IgD-negative memory B cell (primary cell): Measurements from ENCODE around the gene PCDHGC3. TPM values are rescaled to one million over a fixed set of nuclear protein-coding genes. Genes with fewer than 3 reads are reported as not detected.
"Not testable (repeated sequence)": the region's sequence is repeated elsewhere in the genome, so short reads cannot be mapped to it uniquely, and the experiment has no call there.

Source experiments
- H3K27ac Mint-ChIP-seq, 3 donors: one replicate each; pipeline ENCODE4 v1.8.0; 2020 to 2022; ENCODE audit warnings: mild to moderate bottlenecking in 3 of 3, mixed read lengths in 3 of 3, moderate library complexity in 1 of 3
- H3K27me3 Mint-ChIP-seq: one replicate; pipeline ENCODE4 v1.8.0; 2021; ENCODE audit warnings: mixed read lengths
- H3K36me3 Mint-ChIP-seq: one replicate; pipeline ENCODE4 v1.8.0; 2020; ENCODE audit warnings: mild to moderate bottlenecking, mixed read lengths
- H3K4me1 Mint-ChIP-seq, 3 donors: one replicate each; pipeline ENCODE4 v1.8.0; 2020 to 2022; ENCODE audit warnings: mixed read lengths in 3 of 3, mild to moderate bottlenecking in 1 of 3
- H3K4me3 Mint-ChIP-seq, 4 donors: one replicate each; pipeline ENCODE4 v1.8.0; 2020 to 2022; ENCODE audit warnings: mild to moderate bottlenecking in 4 of 4, mixed read lengths in 4 of 4, moderate library complexity in 3 of 4
- H3K9me3 Mint-ChIP-seq, 3 donors: one replicate each; pipeline ENCODE4 v1.8.0; 2020 to 2021; ENCODE audit warnings: mixed read lengths in 3 of 3, mild to moderate bottlenecking in 1 of 3
- polyA plus RNA-seq: library from polyadenylated mRNA; unstranded; fragments of 300-500 nt; fragmentation: Illumina TruSeq; gene quantifications from one replicate; pipeline ENCODE4 v1.2.3, GENCODE V29; 2021

PCDHGC3 gene
- 3.9 TPM for polyA plus RNA-seq

- no peaks in the 10 kb centered on the region for H3K36me3 Mint-ChIP-seq
- peak within 1 kb of the TSS in 2 of 3 donors; percentile 35 to 47 for H3K27ac Mint-ChIP-seq
- peak within 1 kb of the TSS; percentile 95 to 99 (median 97) for H3K4me3 Mint-ChIP-seq
- H3K9me3 Mint-ChIP-seq = no peaks in the 10 kb centered on the region
- peaks cover 9 to 20% (median 17%) of the 10 kb centered on the region in 3 donors for H3K4me1 Mint-ChIP-seq
- H3K27me3 Mint-ChIP-seq = peaks cover 34% of the 10 kb centered on the region
These were observed at the start of gene PCDHGC3 for GRCh38 chr5:141475625-141476131. PCDHGC3 (plus strand) TSS chr5:141475966; CDS start chr5:141476117, 151 bp downstream.

- no peak overlapping the region for H3K4me3 Mint-ChIP-seq
- H3K9me3 Mint-ChIP-seq = peaks cover 5 to 29% (median 11%) of the 10 kb centered on the region in 3 donors
- H3K27me3 Mint-ChIP-seq = peaks cover 17% of the 10 kb centered on the region
- peak overlapping the region in 2 of 3 donors; percentile 23 to 78 for H3K27ac Mint-ChIP-seq
- peaks cover 1 to 10% (median 3%) of the 10 kb centered on the region in 3 donors for H3K4me1 Mint-ChIP-seq
- no peaks in the 10 kb centered on the region for H3K36me3 Mint-ChIP-seq
These were observed 47.9 kb upstream of the PCDHGC3 start for GRCh38 chr5:141427783-141428426.

GRCh38 chr5:141430332-141431113 is 45.2 kb upstream of the PCDHGC3 start, which contains the start of gene PCDHGA12:
PCDHGA12 (plus strand) TSS chr5:141430507; CDS start chr5:141430760, 253 bp downstream.
- peaks cover 2% of the 10 kb centered on the region for H3K36me3 Mint-ChIP-seq
- peaks cover 7 to 24% (median 16%) of the 10 kb centered on the region in 3 donors for H3K9me3 Mint-ChIP-seq
- H3K27me3 Mint-ChIP-seq = peaks cover 14% of the 10 kb centered on the region
- peak within 1 kb of the TSS; percentile 87 to 94 (median 90) for H3K27ac Mint-ChIP-seq
- H3K4me1 Mint-ChIP-seq = peaks cover 2 to 10% (median 3%) of the 10 kb centered on the region in 3 donors
- H3K4me3 Mint-ChIP-seq = peak within 1 kb of the TSS; percentile 88 to 97 (median 93)

- Mint-ChIP-seq H3K9me3 (peaks cover 7 to 24% (median 16%) of the 10 kb centered on the region in 3 donors), H3K36me3 (peaks cover 2% of the 10 kb centered on the region), H3K27ac (peak overlapping the region; percentile 35 to 94 (median 87)), H3K4me1 (peaks cover 2 to 10% (median 3%) of the 10 kb centered on the region in 3 donors), H3K27me3 (peaks cover 14% of the 10 kb centered on the region), H3K4me3 (peak overlapping the region; percentile 88 to 97 (median 93))
These were observed 44.5 kb upstream of the PCDHGC3 start for GRCh38 chr5:141431286-141431685.

GRCh38 chr5:141432308-141432707 is 43.5 kb upstream of the PCDHGC3 start:
- not testable (repeated sequence) for H3K36me3 Mint-ChIP-seq, H3K4me1 Mint-ChIP-seq
- Mint-ChIP-seq H3K9me3 (peaks cover 7 to 19% (median 16%) of the 10 kb centered on the region in 3 donors), H3K4me3 (peak overlapping the region in 3 of 4 donors; percentile 57 to 97 (median 91)), H3K27ac (peak overlapping the region in 2 of 3 donors; percentile 53 to 94), H3K27me3 (peaks cover 14% of the 10 kb centered on the region)

- Mint-ChIP-seq H3K27ac (peak overlapping the region in 1 of 3 donors; percentile 45), H3K27me3 (peaks cover 14% of the 10 kb centered on the region), H3K4me3 (peak overlapping the region in 2 of 4 donors; percentile 32 to 63), H3K9me3 (peaks cover 7 to 20% (median 16%) of the 10 kb centered on the region in 3 donors)
- not testable (repeated sequence) for H3K4me1 Mint-ChIP-seq, H3K36me3 Mint-ChIP-seq
These were observed 43.0 kb upstream of the PCDHGC3 start for GRCh38 chr5:141432726-141433125.

GRCh38 chr5:141434006-141434405 is 41.8 kb upstream of the PCDHGC3 start:
- Mint-ChIP-seq H3K36me3 (peaks cover 2% of the 10 kb centered on the region), H3K27me3 (peaks cover 10% of the 10 kb centered on the region), H3K9me3 (peaks cover 7 to 19% (median 13%) of the 10 kb centered on the region in 3 donors), H3K4me3 (no peak overlapping the region), H3K27ac (peak overlapping the region in 1 of 3 donors; percentile 40), H3K4me1 (peaks cover 2 to 10% (median 3%) of the 10 kb centered on the region in 3 donors)

- Mint-ChIP-seq H3K9me3 (peaks cover 8 to 9% (median 8%) of the 10 kb centered on the region in 3 donors), H3K4me3 (no peak overlapping the region), H3K27ac (no peak overlapping the region), H3K36me3 (peaks cover 2% of the 10 kb centered on the region), H3K27me3 (peaks cover 5% of the 10 kb centered on the region), H3K4me1 (peaks cover 0 to 2% (median 0%) of the 10 kb centered on the region in 3 donors)
These were observed 38.5 kb upstream of the PCDHGC3 start for GRCh38 chr5:141437221-141437620.

GRCh38 chr5:141439411-141440141 is 36.2 kb upstream of the PCDHGC3 start:
- Mint-ChIP-seq H3K4me3 (no peak overlapping the region), H3K4me1 (peaks cover 3 to 5% (median 3%) of the 10 kb centered on the region in 3 donors), H3K27me3 (peaks cover 2% of the 10 kb centered on the region), H3K36me3 (no peaks in the 10 kb centered on the region), H3K27ac (peak overlapping the region in 1 of 3 donors; percentile 17), H3K9me3 (peaks cover 0 to 6% (median 2%) of the 10 kb centered on the region in 3 donors)

- peaks cover 0 to 5% (median 2%) of the 10 kb centered on the region in 3 donors for H3K9me3 Mint-ChIP-seq
- peaks cover 3 to 5% (median 3%) of the 10 kb centered on the region in 3 donors for H3K4me1 Mint-ChIP-seq
- peak overlapping the region in 1 of 3 donors; percentile 17 for H3K27ac Mint-ChIP-seq
- no peaks in the 10 kb centered on the region for H3K36me3 Mint-ChIP-seq
- H3K27me3 Mint-ChIP-seq = peaks cover 2% of the 10 kb centered on the region
- H3K4me3 Mint-ChIP-seq = no peak overlapping the region
These were observed 35.4 kb upstream of the PCDHGC3 start for GRCh38 chr5:141440341-141440740.

- peaks cover 4% of the 10 kb centered on the region for H3K27me3 Mint-ChIP-seq
- H3K4me3 Mint-ChIP-seq = no peak overlapping the region
These were observed 34.1 kb upstream of the PCDHGC3 start for GRCh38 chr5:141441571-141442170.

GRCh38 chr5:141465351-141465750 is 10.4 kb upstream of the PCDHGC3 start:
- Mint-ChIP-seq H3K4me1 (no peaks in the 10 kb centered on the region), H3K9me3 (peaks cover 2 to 6% (median 6%) of the 10 kb centered on the region in 3 donors), H3K4me3 (no peak overlapping the region), H3K27ac (no peak overlapping the region), H3K36me3 (peaks cover 2% of the 10 kb centered on the region), H3K27me3 (peaks cover 2% of the 10 kb centered on the region)

More at GRCh38 chr5:141441571-141442170, 34.1 kb upstream of the PCDHGC3 start:
- no peaks in the 10 kb centered on the region for H3K36me3 Mint-ChIP-seq
- H3K27ac Mint-ChIP-seq = peak overlapping the region in 1 of 3 donors; percentile 80
- peaks cover 3 to 5% (median 3%) of the 10 kb centered on the region in 3 donors for H3K4me1 Mint-ChIP-seq
- peaks cover 0 to 5% (median 2%) of the 10 kb centered on the region in 3 donors for H3K9me3 Mint-ChIP-seq

GRCh38 chr5:141476132-141476911 is 556 bp downstream of the PCDHGC3 start:
- H3K36me3 Mint-ChIP-seq = no peaks in the 10 kb centered on the region

More at GRCh38 chr5:141476132-141476911, 556 bp downstream of the PCDHGC3 start:
- peaks cover 9 to 20% (median 17%) of the 10 kb centered on the region in 3 donors for H3K4me1 Mint-ChIP-seq
- H3K27ac Mint-ChIP-seq = peak overlapping the region in 1 of 3 donors; percentile 47
- H3K4me3 Mint-ChIP-seq = peak overlapping the region; percentile 95 to 99 (median 97)
- peaks cover 34% of the 10 kb centered on the region for H3K27me3 Mint-ChIP-seq
- H3K9me3 Mint-ChIP-seq = no peaks in the 10 kb centered on the region
